Measurements from ENCODE around the gene VCX3A.

VCX3A gene

GRCh38 chrX:6517376-6517775, 17.5 kb downstream of the VCX3A start:
- TF ChIP-seq SNAI2 (CRISPR knock-in tag; IDR thresholded peaks at IDR 0.05): no peak
- no peak for TF ChIP-seq TCF4 (CRISPR knock-in tag; IDR thresholded peaks at IDR 0.05; ENCODE audit: borderline replicate concordance)
- no peak for TF ChIP-seq ZNF8 (CRISPR knock-in tag; IDR thresholded peaks at IDR 0.05)
- no peak for TF ChIP-seq GLIS3 (CRISPR knock-in tag; IDR thresholded peaks at IDR 0.05)
- no peak for TF ChIP-seq CREB5 (CRISPR knock-in tag; IDR thresholded peaks at IDR 0.05; ENCODE audit: low read depth)
- ATAC-seq: no peak

- TF ChIP-seq ZFP3 (CRISPR knock-in tag; IDR thresholded peaks at IDR 0.05) (no peak), TOX (CRISPR knock-in tag; IDR thresholded peaks at IDR 0.05; ENCODE audit: borderline replicate concordance) (no peak), BACH2 (CRISPR knock-in tag; IDR thresholded peaks at IDR 0.05; ENCODE audit: borderline replicate concordance) (no peak), ISL1 (CRISPR knock-in tag; IDR thresholded peaks at IDR 0.05) (no peak), SNAI2 (CRISPR knock-in tag; IDR thresholded peaks at IDR 0.05) (no peak), TSHZ2 (CRISPR knock-in tag; IDR thresholded peaks at IDR 0.05) (no peak), OSR1 (CRISPR knock-in tag; IDR thresholded peaks at IDR 0.05) (no peak), ZC3H10 (CRISPR knock-in tag; IDR thresholded peaks at IDR 0.05) (no peak)
- no peak for ATAC-seq
These were observed 28.5 kb downstream of the VCX3A start for GRCh38 chrX:6506444-6506843.

GRCh38 chrX:6505960-6506359, 29.0 kb downstream of the VCX3A start:
- no peak for TF ChIP-seq ESRRG (CRISPR knock-in tag; IDR thresholded peaks at IDR 0.05)
- TF ChIP-seq BACH2 (CRISPR knock-in tag; IDR thresholded peaks at IDR 0.05; ENCODE audit: borderline replicate concordance): no peak
- no peak for TF ChIP-seq POU6F1 (CRISPR knock-in tag; IDR thresholded peaks at IDR 0.05; ENCODE audit: borderline replicate concordance, low read depth)
- TF ChIP-seq CSDC2 (CRISPR knock-in tag; IDR thresholded peaks at IDR 0.05): no peak
- TF ChIP-seq ZNF70 (CRISPR knock-in tag; IDR thresholded peaks at IDR 0.05): no peak
- no peak for TF ChIP-seq TCF4 (CRISPR knock-in tag; IDR thresholded peaks at IDR 0.05; ENCODE audit: borderline replicate concordance)
- TF ChIP-seq ISL1 (CRISPR knock-in tag; IDR thresholded peaks at IDR 0.05): no peak
- no peak for TF ChIP-seq ZNF565 (CRISPR knock-in tag; conservative IDR thresholded peaks at IDR 0.05; ENCODE audit: low read depth)
- no peak for ATAC-seq

- ATAC-seq: no peak
These were observed 34.2 kb downstream of the VCX3A start for GRCh38 chrX:6500719-6501118.

More at GRCh38 chrX:6500719-6501118, 34.2 kb downstream of the VCX3A start:
- TF ChIP-seq TOX (CRISPR knock-in tag; IDR thresholded peaks at IDR 0.05; ENCODE audit: borderline replicate concordance): no peak
- no peak for TF ChIP-seq OSR1 (CRISPR knock-in tag; IDR thresholded peaks at IDR 0.05)
- TF ChIP-seq ZC3H10 (CRISPR knock-in tag; IDR thresholded peaks at IDR 0.05): no peak
- no peak for TF ChIP-seq ZFP3 (CRISPR knock-in tag; IDR thresholded peaks at IDR 0.05)
- TF ChIP-seq TCF4 (CRISPR knock-in tag; IDR thresholded peaks at IDR 0.05; ENCODE audit: borderline replicate concordance): no peak
- no peak for TF ChIP-seq BACH2 (CRISPR knock-in tag; IDR thresholded peaks at IDR 0.05; ENCODE audit: borderline replicate concordance)
- TF ChIP-seq ISL1 (CRISPR knock-in tag; IDR thresholded peaks at IDR 0.05): no peak
- no peak for TF ChIP-seq GLIS3 (CRISPR knock-in tag; IDR thresholded peaks at IDR 0.05)
- no peak for TF ChIP-seq ARNTL (CRISPR knock-in tag; IDR thresholded peaks at IDR 0.05; ENCODE audit: borderline replicate concordance, low read depth)
- no peak for TF ChIP-seq ZNF70 (CRISPR knock-in tag; IDR thresholded peaks at IDR 0.05)
- TF ChIP-seq POU6F1 (CRISPR knock-in tag; IDR thresholded peaks at IDR 0.05; ENCODE audit: borderline replicate concordance, low read depth): no peak
- TF ChIP-seq CREB5 (CRISPR knock-in tag; IDR thresholded peaks at IDR 0.05; ENCODE audit: low read depth): no peak
- no peak for TF ChIP-seq RARB (CRISPR knock-in tag; IDR thresholded peaks at IDR 0.05)
- TF ChIP-seq ZNF565 (CRISPR knock-in tag; conservative IDR thresholded peaks at IDR 0.05; ENCODE audit: low read depth): no peak
- no peak for TF ChIP-seq CSDC2 (CRISPR knock-in tag; IDR thresholded peaks at IDR 0.05)
- TF ChIP-seq ZFP30 (CRISPR knock-in tag; IDR thresholded peaks at IDR 0.05): no peak
- no peak for TF ChIP-seq SNAI2 (CRISPR knock-in tag; IDR thresholded peaks at IDR 0.05)
- no peak for TF ChIP-seq PPARA (CRISPR knock-in tag; IDR thresholded peaks at IDR 0.05; ENCODE audit: borderline replicate concordance)
- TF ChIP-seq ZNF8 (CRISPR knock-in tag; IDR thresholded peaks at IDR 0.05): no peak
